Keratinocyte (primary cell): ENCODE results near the gene KBTBD3. TPM values are rescaled to one million over a fixed set of nuclear protein-coding genes. Genes with fewer than 3 reads are reported as not detected.

Experiments
- DNase-seq: peaks from one replicate; pipeline ENCODE4 v3.0.0-alpha.2; 2011; ENCODE audit warnings: low read depth, missing footprints, low spot score
- FAIRE-seq: peaks from 2 replicates; lab custom pipeline; 2011; peaks lifted over from hg19 to GRCh38; lab: Jason Lieb, UNC
- H2AFZ ChIP-seq: 2 replicates; pipeline ENCODE4 v1.6.0; 2012; ENCODE audit warnings: low read length, control low read depth, inconsistent platforms; ENCODE audit not compliant: control insufficient read depth
- H3K27ac ChIP-seq: 2 replicates; pipeline ENCODE4 v1.5.1; 2011; ENCODE audit warnings: low read length; ENCODE audit not compliant: control insufficient read depth, insufficient read depth
- H3K27me3 ChIP-seq: 3 replicates; pipeline ENCODE4 v1.6.0; 2011; ENCODE audit warnings: low read length; ENCODE audit not compliant: control insufficient read depth, insufficient read depth; ENCODE audit errors: extremely low read depth
- H3K36me3 ChIP-seq, 2 experiments: 2 replicates in 1 of 2; 3 replicates in 1 of 2; pipeline ENCODE4 v1.5.1; 2011; ENCODE audit warnings: low read length in 2 of 2, mild to moderate bottlenecking in 1 of 2; ENCODE audit not compliant: control insufficient read depth in 2 of 2, insufficient read depth in 2 of 2; ENCODE audit errors: extremely low read depth in 1 of 2
- H3K4me1 ChIP-seq: 3 replicates; pipeline ENCODE4 v1.5.1; 2011; ENCODE audit warnings: low read length; ENCODE audit not compliant: control insufficient read depth, insufficient read depth; ENCODE audit errors: extremely low read depth
- H3K4me2 ChIP-seq: 3 replicates; pipeline ENCODE4 v1.6.0; 2011; ENCODE audit warnings: low read depth, low read length; ENCODE audit not compliant: control insufficient read depth, insufficient read depth; ENCODE audit errors: extremely low read depth
- H3K4me3 ChIP-seq, 3 experiments: fragments of 200-600 bp in 1 of 3; sonication (generic) in 1 of 3; 2 replicates in 2 of 3; 3 replicates in 1 of 3; pipeline ENCODE4 v1.5.1; 2011 to 2016; ENCODE audit warnings: low read length in 3 of 3, mild to moderate bottlenecking in 3 of 3, control low read depth in 2 of 3, inconsistent platforms in 1 of 3, low read depth in 1 of 3, mixed read lengths in 1 of 3, mixed run types in 1 of 3, moderate library complexity in 1 of 3; ENCODE audit not compliant: control insufficient read depth in 2 of 3, insufficient read depth in 2 of 3; ENCODE audit errors: extremely low read depth in 1 of 3
- H3K79me2 ChIP-seq: 2 replicates; pipeline ENCODE4 v1.6.0; 2012; ENCODE audit warnings: low read length; ENCODE audit not compliant: control insufficient read depth, insufficient read depth
- H3K9ac ChIP-seq: 3 replicates; pipeline ENCODE4 v1.6.0; 2011; ENCODE audit warnings: low read length; ENCODE audit not compliant: control insufficient read depth, insufficient read depth; ENCODE audit errors: extremely low read depth
- H3K9me1 ChIP-seq: 3 replicates; pipeline ENCODE4 v1.6.0; 2011; ENCODE audit warnings: low read length; ENCODE audit not compliant: control insufficient read depth, insufficient read depth; ENCODE audit errors: extremely low read depth
- H3K9me3 ChIP-seq: 2 replicates; pipeline ENCODE4 v1.5.1; 2012; ENCODE audit warnings: low read depth, low read length; ENCODE audit not compliant: control insufficient read depth
- H4K20me1 ChIP-seq: 3 replicates; pipeline ENCODE4 v1.6.0; 2011; ENCODE audit warnings: low read length; ENCODE audit not compliant: control insufficient read depth, insufficient read depth; ENCODE audit errors: extremely low read depth
- EZH2 ChIP-seq: IDR thresholded peaks from one replicate; pipeline ENCODE4 v1.6.1; 2012; ENCODE audit warnings: inconsistent platforms, mild to moderate bottlenecking, low read length, moderate library complexity
- dilution Hi-C: fragments of 300-500 bp; cut with MboI; formaldehyde crosslinking; loops from one replicate; pipeline ENCODE4 v1.7.0; 2020; ENCODE audit warnings: low sequenced_read_pairs; ENCODE audit not compliant: extremely low pct_ligation_motif_present
- polyA plus RNA-seq, 5 experiments: library from polyadenylated mRNA; depleted of rRNA in 3 of 5; stranded (reverse) in 3 of 5; stranded (forward) in 1 of 5; unstranded in 1 of 5; fragments of >200 nt; gene quantifications; 1 replicate in 1 of 5; 2 replicates in 3 of 5; 3 replicates in 1 of 5; pipeline versions ENCODE4 v1.2.1 to v1.2.3, GENCODE V29; 2011 to 2012; ENCODE audit warnings: missing spikeins in 2 of 5, low read depth in 1 of 5, low replicate concordance in 1 of 5
- TF ChIP-seq, protein P1 (sequence below), 3 experiments: IDR thresholded peaks in 1 of 3; conservative IDR thresholded peaks in 1 of 3; optimal IDR thresholded peaks in 1 of 3; 2 replicates in 2 of 3; 3 replicates in 1 of 3; pipeline versions ENCODE3 to v1.5.1; 2011; ENCODE audit warnings: low read length in 3 of 3, mild to moderate bottlenecking in 3 of 3, moderate library complexity in 2 of 3, control low read depth in 1 of 3, inconsistent platforms in 1 of 3; ENCODE audit not compliant: insufficient read depth in 2 of 3; ENCODE audit errors: extremely low read depth in 1 of 3

Gene KBTBD3
- polyA plus RNA-seq, 1 donor (not counting 4 experiments of a cell fraction or from before 2014, with no cell fraction given), result 8.9 TPM

- H3K4me2 ChIP-seq, result peak within 1 kb of the TSS; percentile 93
- dilution Hi-C loops, result no loop called here
- peaks cover 0 to 2% of the 10 kb centered on the region in 2 experiments for H3K36me3 ChIP-seq
- H3K4me1 ChIP-seq, result peaks cover 23% of the 10 kb centered on the region
- no peaks in the 10 kb centered on the region for H3K9me1 ChIP-seq
- H3K9ac ChIP-seq, result peak within 1 kb of the TSS; percentile 71
- peaks cover 31% of the 10 kb centered on the region for H3K79me2 ChIP-seq
- peak; percentile 84 for DNase-seq
- TF ChIP-seq EZH2, result no peak
- TF ChIP-seq, protein P1, sequence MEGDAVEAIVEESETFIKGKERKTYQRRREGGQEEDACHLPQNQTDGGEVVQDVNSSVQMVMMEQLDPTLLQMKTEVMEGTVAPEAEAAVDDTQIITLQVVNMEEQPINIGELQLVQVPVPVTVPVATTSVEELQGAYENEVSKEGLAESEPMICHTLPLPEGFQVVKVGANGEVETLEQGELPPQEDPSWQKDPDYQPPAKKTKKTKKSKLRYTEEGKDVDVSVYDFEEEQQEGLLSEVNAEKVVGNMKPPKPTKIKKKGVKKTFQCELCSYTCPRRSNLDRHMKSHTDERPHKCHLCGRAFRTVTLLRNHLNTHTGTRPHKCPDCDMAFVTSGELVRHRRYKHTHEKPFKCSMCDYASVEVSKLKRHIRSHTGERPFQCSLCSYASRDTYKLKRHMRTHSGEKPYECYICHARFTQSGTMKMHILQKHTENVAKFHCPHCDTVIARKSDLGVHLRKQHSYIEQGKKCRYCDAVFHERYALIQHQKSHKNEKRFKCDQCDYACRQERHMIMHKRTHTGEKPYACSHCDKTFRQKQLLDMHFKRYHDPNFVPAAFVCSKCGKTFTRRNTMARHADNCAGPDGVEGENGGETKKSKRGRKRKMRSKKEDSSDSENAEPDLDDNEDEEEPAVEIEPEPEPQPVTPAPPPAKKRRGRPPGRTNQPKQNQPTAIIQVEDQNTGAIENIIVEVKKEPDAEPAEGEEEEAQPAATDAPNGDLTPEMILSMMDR (optimal IDR thresholded peaks at IDR 0.05 in 1 of 3, IDR thresholded peaks at IDR 0.05 in 1 of 3, conservative IDR thresholded peaks at IDR 0.05 in 1 of 3; ENCODE audit: extremely low read depth in 1 of 3, insufficient read depth in 2 of 3, low read length in 3 of 3), result no peak
- peak; percentile 94 for FAIRE-seq
- no peaks in the 10 kb centered on the region for H4K20me1 ChIP-seq
- no peaks in the 10 kb centered on the region for H3K27me3 ChIP-seq
- H3K9me3 ChIP-seq, result no peaks in the 10 kb centered on the region
- peak within 1 kb of the TSS; percentile 52 for H3K27ac ChIP-seq
- H2AFZ ChIP-seq, result peak within 1 kb of the TSS; percentile 99
- peak within 1 kb of the TSS; percentile 91 to 97 (median 96) for H3K4me3 ChIP-seq
Measured at GRCh38 chr11:106021967-106022794, 55.0 kb downstream of the KBTBD3 start, which contains the start of gene MSANTD4. MSANTD4 (minus strand) TSS chr11:106022240; CDS start chr11:106010917, 11,323 bp downstream.

DNA sequence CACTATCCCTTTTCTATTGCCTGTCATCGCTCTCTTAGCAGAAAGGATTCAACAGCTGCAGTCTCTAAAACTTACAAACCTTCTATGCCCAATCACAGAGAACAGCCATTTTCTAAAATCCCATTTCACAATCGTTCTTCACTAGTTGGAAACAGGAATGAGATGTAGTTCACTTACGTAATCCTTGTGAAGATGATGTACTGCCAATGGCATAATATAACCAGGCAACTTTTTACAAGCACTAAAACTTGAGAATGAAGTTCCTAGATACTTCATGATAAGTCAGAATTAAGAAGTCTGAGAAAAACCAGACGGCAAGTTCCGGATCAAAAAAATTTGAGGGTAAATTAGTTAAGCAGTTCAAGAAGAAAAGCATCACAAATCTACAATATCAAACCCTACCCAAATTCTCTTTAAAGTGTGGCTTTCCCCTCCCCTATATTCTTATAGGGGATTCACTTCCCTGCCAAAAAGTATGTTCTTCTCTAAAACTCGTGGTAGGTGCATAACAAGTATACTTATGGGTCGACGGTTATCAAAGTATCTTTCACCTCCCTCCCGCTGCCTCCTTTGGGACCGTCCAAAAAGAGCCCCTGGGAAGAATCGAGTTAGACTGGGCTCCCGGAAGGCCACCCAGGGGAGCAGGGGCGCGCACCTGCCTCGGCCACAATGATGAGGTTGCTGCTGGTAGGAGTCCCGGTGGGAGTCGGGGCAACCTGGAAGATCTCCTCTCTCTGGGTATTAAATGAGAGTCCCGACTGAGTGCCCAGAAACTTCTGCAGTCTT, 55.8 kb downstream of the KBTBD3 start:
- TF ChIP-seq, protein P1 (optimal IDR thresholded peaks at IDR 0.05 in 1 of 3, IDR thresholded peaks at IDR 0.05 in 1 of 3, conservative IDR thresholded peaks at IDR 0.05 in 1 of 3; ENCODE audit: extremely low read depth in 1 of 3, insufficient read depth in 2 of 3, low read length in 3 of 3), result no peak
- TF ChIP-seq EZH2, result no peak
- peak overlapping the region; percentile 96 for H2AFZ ChIP-seq
- no peaks in the 10 kb centered on the region for H3K9me3 ChIP-seq
- peak overlapping the region; percentile 92 for H3K4me2 ChIP-seq
- H3K27ac ChIP-seq, result peak overlapping the region; percentile 52
- dilution Hi-C loops, result no loop called here
- no peaks in the 10 kb centered on the region for H4K20me1 ChIP-seq
- peaks cover 37% of the 10 kb centered on the region for H3K79me2 ChIP-seq
- DNase-seq, result no peak
- no peak for FAIRE-seq
- H3K9ac ChIP-seq, result peak overlapping the region; percentile 71
- H3K4me3 ChIP-seq, result peak overlapping the region; percentile 87 to 97 (median 91)
- no peaks in the 10 kb centered on the region for H3K9me1 ChIP-seq
- peaks cover 23% of the 10 kb centered on the region for H3K4me1 ChIP-seq
- no peaks in the 10 kb centered on the region for H3K27me3 ChIP-seq
- H3K36me3 ChIP-seq, result peaks cover 0 to 2% of the 10 kb centered on the region in 2 experiments
